ENCODE results near the gene MLPH. TPM values are rescaled to one million over a fixed set of nuclear protein-coding genes. Genes with fewer than 3 reads are reported as not detected.

The MLPH gene
- polyA plus RNA-seq, 1 donor = 31.8 TPM

DNA sequence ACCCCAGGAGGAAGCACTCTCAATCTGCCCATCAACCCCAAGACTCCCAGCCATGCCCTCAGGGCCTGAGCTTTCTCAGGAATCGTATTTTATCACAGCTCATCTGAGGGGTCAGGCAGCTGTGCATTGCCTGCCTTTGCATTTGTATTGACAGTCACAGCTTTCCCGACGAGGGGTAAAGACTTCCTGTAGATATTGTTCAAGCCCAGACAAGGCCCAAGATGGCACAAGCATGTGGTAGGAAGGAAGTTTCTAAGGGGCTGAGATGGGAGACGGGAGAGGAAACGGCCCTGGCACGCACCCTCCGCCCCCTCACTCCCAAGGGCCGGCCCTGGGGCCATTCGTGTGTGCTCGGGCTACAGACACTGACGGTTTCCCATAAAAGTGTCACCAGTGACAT, 45.1 kb downstream of the MLPH start:
- Histone ChIP-seq H3K27me3 (ENCODE audit: control insufficient read depth, insufficient read depth, low read length) (no peaks in the 10 kb centered on the region), H3K36me3 (ENCODE audit: control insufficient read depth, insufficient read depth, low read length) (no peaks in the 10 kb centered on the region), H3K4me1 (ENCODE audit: control insufficient read depth, insufficient read depth, low read length) (no peaks in the 10 kb centered on the region), H3K27ac (ENCODE audit: low read length) (no peak overlapping the region), H3K9me3 (ENCODE audit: control insufficient read depth, low read depth, low read length) (no peaks in the 10 kb centered on the region), H3K4me3 (ENCODE audit: low read length) (no peak overlapping the region)
- DNase-seq = no peak
- WGBS (ENCODE audit: insufficient coverage, low lambda C conversion rate) = no CpG with 5 or more reads among the region's 11 CpGs

DNA sequence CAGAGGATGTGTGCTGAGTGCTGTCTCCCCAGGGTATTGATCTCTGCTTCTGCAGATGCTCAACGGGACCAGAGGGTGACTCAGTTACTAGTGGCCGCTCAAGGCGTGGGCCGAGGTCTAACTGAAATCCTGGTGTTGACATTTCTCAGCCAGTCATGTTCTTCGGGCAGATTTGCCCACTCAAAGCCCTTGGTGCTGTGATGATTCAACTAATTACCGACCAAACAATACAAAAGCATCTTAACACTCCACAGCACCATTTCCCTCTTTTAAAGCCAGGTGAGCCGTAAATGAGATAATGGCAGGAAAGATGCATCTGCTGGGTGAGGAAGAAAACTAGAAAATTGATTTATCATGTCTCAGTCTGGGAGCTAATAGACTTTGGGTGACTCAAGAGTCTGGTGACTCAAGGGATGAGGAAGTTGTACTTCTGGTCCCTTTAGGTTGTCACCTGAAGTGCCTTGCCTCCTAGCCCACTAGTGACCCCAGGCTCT, 46.7 kb downstream of the MLPH start:
- H3K27ac ChIP-seq (ENCODE audit: low read length) = no peak overlapping the region
- DNase-seq = no peak
- H3K4me3 ChIP-seq (ENCODE audit: low read length) = no peak overlapping the region
- H3K27me3 ChIP-seq (ENCODE audit: control insufficient read depth, insufficient read depth, low read length) = no peaks in the 10 kb centered on the region
- WGBS (ENCODE audit: insufficient coverage, low lambda C conversion rate) = no CpG with 5 or more reads among the region's 7 CpGs
- H3K9me3 ChIP-seq (ENCODE audit: control insufficient read depth, low read depth, low read length) = no peaks in the 10 kb centered on the region
- H3K4me1 ChIP-seq (ENCODE audit: control insufficient read depth, insufficient read depth, low read length) = no peaks in the 10 kb centered on the region
- no peaks in the 10 kb centered on the region for H3K36me3 ChIP-seq (ENCODE audit: control insufficient read depth, insufficient read depth, low read length)

DNA sequence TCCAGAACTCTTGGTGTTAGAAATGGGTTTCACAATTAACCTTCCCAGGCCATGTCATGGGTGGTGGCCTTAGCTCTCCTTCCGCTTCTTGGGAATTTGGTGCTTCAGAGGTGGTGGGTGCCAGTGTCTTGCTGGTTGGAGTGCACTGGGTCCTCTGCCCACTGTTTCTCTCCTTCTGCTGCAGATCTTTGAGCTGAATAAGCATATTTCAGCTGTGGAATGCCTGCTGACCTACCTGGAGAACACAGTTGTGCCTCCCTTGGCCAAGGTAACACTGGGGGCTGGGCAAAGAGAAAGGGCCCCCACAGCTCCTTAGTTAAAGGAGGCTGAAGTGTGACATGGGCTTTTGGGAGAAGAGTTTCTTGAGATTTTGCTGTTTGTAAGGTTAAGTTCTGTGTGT, 47.3 kb downstream of the MLPH start:
- DNase-seq = no peak
- H3K27me3 ChIP-seq (ENCODE audit: control insufficient read depth, insufficient read depth, low read length) = no peaks in the 10 kb centered on the region
- WGBS (ENCODE audit: insufficient coverage, low lambda C conversion rate) = no CpG with 5 or more reads among the region's 1 CpG
- no peaks in the 10 kb centered on the region for H3K4me1 ChIP-seq (ENCODE audit: control insufficient read depth, insufficient read depth, low read length)
- H3K9me3 ChIP-seq (ENCODE audit: control insufficient read depth, low read depth, low read length) = no peaks in the 10 kb centered on the region
- no peak overlapping the region for H3K27ac ChIP-seq (ENCODE audit: low read length)
- H3K36me3 ChIP-seq (ENCODE audit: control insufficient read depth, insufficient read depth, low read length) = no peaks in the 10 kb centered on the region
- no peak overlapping the region for H3K4me3 ChIP-seq (ENCODE audit: low read length)

DNA sequence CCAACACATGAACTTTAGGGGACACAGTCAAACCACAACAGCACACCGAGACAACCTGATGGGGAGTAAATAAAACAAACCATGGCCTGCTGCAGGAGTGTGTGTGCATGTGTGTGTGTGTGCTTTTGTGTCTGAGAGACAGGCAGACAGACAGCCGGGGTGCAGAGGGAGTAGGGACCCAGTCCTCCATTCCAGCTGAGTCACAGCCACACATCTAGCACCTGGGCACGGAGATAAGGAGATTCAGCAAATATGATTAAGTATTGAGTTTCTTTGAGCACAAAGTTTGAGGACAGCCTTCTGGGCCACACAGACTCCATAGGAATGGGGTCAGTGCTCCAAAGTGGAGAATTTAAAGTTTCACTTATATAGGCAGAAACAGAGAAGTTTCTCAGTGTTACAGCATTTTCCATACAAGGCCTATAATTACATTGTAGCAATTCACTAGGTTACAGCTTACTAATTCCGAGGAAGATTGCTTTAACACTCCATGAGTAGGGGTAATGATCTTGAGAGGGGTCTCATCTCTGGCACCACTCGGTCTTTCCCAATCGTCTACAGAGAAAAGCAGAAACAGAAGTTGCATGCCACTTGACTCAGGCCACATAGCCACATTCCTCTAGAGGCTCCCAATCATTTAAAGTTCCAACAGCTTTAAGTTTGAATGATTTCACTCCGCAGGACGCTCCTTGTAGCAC, 48.5 kb downstream of the MLPH start:
- H3K9me3 ChIP-seq (ENCODE audit: control insufficient read depth, low read depth, low read length) = no peaks in the 10 kb centered on the region
- H3K36me3 ChIP-seq (ENCODE audit: control insufficient read depth, insufficient read depth, low read length) = no peaks in the 10 kb centered on the region
- DNase-seq = no peak
- H3K4me3 ChIP-seq (ENCODE audit: low read length) = no peak overlapping the region
- no peak overlapping the region for H3K27ac ChIP-seq (ENCODE audit: low read length)
- no peaks in the 10 kb centered on the region for H3K27me3 ChIP-seq (ENCODE audit: control insufficient read depth, insufficient read depth, low read length)
- WGBS (ENCODE audit: insufficient coverage, low lambda C conversion rate) = no CpG with 5 or more reads among the region's 8 CpGs
- no peaks in the 10 kb centered on the region for H3K4me1 ChIP-seq (ENCODE audit: control insufficient read depth, insufficient read depth, low read length)

DNA sequence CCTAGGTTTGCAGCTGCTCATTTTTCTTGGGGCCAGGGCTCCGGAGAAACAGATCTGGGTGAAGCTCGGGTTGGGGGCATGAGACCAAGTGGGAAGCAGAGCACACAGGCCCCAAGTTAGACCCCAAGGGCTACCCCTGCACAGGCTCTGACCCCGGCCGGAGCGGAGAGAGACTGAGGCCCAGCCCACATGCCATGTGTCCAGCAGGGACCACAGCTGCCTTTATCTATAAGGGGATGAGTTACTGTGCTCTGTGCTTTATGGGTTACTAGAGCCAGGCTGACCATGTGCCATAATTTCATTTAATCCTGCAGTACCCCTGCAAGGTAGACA, 49.0 kb downstream of the MLPH start:
- no peaks in the 10 kb centered on the region for H3K27me3 ChIP-seq (ENCODE audit: control insufficient read depth, insufficient read depth, low read length)
- WGBS (ENCODE audit: insufficient coverage, low lambda C conversion rate) = no CpG with 5 or more reads among the region's 5 CpGs
- H3K36me3 ChIP-seq (ENCODE audit: control insufficient read depth, insufficient read depth, low read length) = no peaks in the 10 kb centered on the region
- H3K9me3 ChIP-seq (ENCODE audit: control insufficient read depth, low read depth, low read length) = no peaks in the 10 kb centered on the region
- no peak overlapping the region for H3K4me3 ChIP-seq (ENCODE audit: low read length)
- no peak for DNase-seq
- no peak overlapping the region for H3K27ac ChIP-seq (ENCODE audit: low read length)
- H3K4me1 ChIP-seq (ENCODE audit: control insufficient read depth, insufficient read depth, low read length) = peaks cover 2% of the 10 kb centered on the region

DNA sequence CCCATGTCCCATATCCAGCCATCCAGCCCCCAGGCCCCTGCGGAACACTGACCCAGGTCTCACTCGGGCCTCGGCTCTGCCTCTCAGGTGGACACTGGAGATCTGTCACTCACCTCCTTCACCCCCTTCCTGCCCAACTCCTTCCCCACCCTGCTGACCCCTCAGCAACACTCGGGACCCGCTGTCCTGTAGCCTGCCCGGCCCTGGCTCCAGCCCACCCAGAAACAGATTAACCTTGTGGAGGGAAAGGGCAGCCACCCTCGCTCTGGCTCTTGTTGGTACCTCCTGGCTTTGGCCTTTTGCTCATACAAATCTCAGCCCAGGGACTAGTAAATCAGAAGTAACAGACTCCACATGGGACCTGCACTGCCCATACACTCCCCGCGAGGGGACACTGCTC, 49.6 kb downstream of the MLPH start:
- Histone ChIP-seq H3K4me1 (ENCODE audit: control insufficient read depth, insufficient read depth, low read length) (peaks cover 6% of the 10 kb centered on the region), H3K36me3 (ENCODE audit: control insufficient read depth, insufficient read depth, low read length) (no peaks in the 10 kb centered on the region), H3K9me3 (ENCODE audit: control insufficient read depth, low read depth, low read length) (no peaks in the 10 kb centered on the region), H3K27me3 (ENCODE audit: control insufficient read depth, insufficient read depth, low read length) (no peaks in the 10 kb centered on the region), H3K27ac (ENCODE audit: low read length) (no peak overlapping the region), H3K4me3 (ENCODE audit: low read length) (no peak overlapping the region)
- DNase-seq = no peak
- WGBS (ENCODE audit: insufficient coverage, low lambda C conversion rate) = no CpG with 5 or more reads among the region's 9 CpGs

DNA sequence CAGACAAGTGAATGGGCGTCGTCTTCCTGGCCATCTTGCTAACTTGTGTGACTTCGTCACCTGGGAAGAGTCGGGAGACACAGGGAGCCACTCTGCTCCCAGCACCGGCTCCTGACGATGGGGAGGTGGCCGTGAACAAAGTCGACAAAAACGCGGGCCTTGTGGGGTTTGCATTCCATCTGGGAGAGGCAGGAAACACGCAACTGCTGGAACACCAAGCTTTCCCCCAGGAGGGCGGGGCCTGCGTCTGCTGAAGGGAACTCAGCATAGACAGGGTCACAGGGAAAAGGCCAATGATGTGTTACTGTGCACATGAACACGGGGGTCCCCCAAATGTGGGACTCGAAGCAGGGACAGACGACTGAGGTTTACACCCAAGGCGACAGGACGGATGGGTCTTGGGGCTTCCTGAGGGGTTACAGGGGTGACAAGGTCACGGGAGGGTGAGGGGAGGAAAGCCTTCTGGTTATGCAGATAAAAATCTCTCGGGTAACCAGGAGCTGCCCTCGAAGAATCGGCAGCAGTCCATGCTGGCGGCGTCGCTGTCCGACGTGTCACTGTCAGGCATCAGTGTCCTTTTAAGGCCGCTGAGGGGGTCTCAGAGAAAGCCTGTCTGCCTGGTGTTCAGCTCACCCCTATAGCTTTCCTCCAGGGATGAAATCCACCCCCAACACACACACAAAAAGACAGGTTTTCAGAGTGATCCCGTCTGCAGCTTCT, 51.1 kb downstream of the MLPH start:
- no peak for DNase-seq
- Histone ChIP-seq H3K4me1 (ENCODE audit: control insufficient read depth, insufficient read depth, low read length) (peaks cover 9% of the 10 kb centered on the region), H3K27ac (ENCODE audit: low read length) (no peak overlapping the region), H3K9me3 (ENCODE audit: control insufficient read depth, low read depth, low read length) (no peaks in the 10 kb centered on the region), H3K4me3 (ENCODE audit: low read length) (no peak overlapping the region), H3K36me3 (ENCODE audit: control insufficient read depth, insufficient read depth, low read length) (no peaks in the 10 kb centered on the region), H3K27me3 (ENCODE audit: control insufficient read depth, insufficient read depth, low read length) (no peaks in the 10 kb centered on the region)
- WGBS (ENCODE audit: insufficient coverage, low lambda C conversion rate) = no CpG with 5 or more reads among the region's 29 CpGs

DNA sequence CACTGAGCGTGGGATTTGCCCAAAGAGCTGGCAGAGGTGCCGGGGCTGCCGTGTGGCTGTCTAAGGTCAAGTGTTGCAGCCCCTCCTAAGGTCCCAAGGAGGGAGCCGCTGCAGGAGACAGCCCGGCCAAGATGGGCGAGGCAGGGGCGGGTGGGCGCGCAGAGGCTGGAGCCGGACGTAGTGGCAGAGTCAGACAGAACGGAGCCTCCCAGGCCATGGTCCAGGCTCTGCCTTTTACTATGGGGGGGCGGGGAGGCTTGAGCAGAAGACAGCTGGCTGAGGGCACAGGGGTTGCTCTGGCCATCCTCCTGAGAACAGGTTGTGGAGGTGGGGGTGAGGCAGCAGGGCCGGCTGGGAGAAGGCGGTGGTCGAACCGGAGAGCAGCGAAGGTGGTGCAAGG, 51.9 kb downstream of the MLPH start:
- no peak for DNase-seq
- no CpG with 5 or more reads among the region's 18 CpGs for WGBS (ENCODE audit: insufficient coverage, low lambda C conversion rate)
- Histone ChIP-seq H3K27ac (ENCODE audit: low read length) (no peak overlapping the region), H3K9me3 (ENCODE audit: control insufficient read depth, low read depth, low read length) (no peaks in the 10 kb centered on the region), H3K27me3 (ENCODE audit: control insufficient read depth, insufficient read depth, low read length) (no peaks in the 10 kb centered on the region), H3K4me1 (ENCODE audit: control insufficient read depth, insufficient read depth, low read length) (peaks cover 9% of the 10 kb centered on the region), H3K4me3 (ENCODE audit: low read length) (no peak overlapping the region), H3K36me3 (ENCODE audit: control insufficient read depth, insufficient read depth, low read length) (no peaks in the 10 kb centered on the region)

DNA sequence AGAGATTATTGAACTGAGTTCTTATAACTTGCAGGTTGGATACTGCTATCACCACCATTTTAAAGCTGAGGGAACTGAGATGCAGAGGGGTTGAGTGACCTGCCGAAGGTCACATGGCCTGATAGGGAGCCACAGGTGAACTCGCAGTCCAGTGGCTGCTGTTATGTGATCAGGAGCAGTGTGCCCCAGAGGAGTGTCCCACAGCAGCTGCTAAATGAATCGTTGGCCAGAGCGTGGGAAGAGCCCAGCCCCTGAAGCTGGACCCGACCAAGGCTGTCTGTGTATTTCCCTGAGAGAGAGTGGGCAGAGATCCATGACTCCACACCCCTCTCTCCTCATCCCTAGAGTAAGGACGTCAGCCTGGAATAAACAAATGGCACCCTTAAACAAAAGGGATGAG, 52.6 kb downstream of the MLPH start:
- Histone ChIP-seq H3K4me1 (ENCODE audit: control insufficient read depth, insufficient read depth, low read length) (peaks cover 9% of the 10 kb centered on the region), H3K36me3 (ENCODE audit: control insufficient read depth, insufficient read depth, low read length) (no peaks in the 10 kb centered on the region), H3K27me3 (ENCODE audit: control insufficient read depth, insufficient read depth, low read length) (no peaks in the 10 kb centered on the region), H3K9me3 (ENCODE audit: control insufficient read depth, low read depth, low read length) (no peaks in the 10 kb centered on the region), H3K4me3 (ENCODE audit: low read length) (no peak overlapping the region), H3K27ac (ENCODE audit: low read length) (no peak overlapping the region)
- DNase-seq = no peak
- no CpG with 5 or more reads among the region's 6 CpGs for WGBS (ENCODE audit: insufficient coverage, low lambda C conversion rate)

DNA sequence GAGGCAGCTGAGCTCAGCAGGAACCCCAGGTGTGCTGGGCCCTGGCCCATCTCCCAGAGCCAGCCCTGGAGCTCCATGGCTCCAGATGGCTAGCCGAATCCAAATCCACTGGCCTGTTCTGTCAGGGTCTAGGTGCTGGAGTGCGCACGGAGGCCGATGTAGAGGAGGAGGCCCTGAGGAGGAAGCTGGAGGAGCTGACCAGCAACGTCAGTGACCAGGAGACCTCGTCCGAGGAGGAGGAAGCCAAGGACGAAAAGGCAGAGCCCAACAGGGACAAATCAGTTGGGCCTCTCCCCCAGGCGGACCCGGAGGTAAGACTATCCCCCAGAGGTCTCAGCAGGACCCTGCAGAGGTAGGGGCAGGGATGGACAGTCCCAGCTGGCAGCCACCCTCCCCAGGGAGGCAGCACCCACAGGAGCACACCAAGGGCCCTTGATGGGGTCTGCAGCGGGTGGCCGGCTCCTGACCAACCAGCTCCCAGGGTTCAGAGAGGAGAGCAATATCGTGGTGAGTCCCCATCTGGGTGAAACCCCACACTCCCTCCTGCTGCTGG, 53.2 kb downstream of the MLPH start:
- Histone ChIP-seq H3K9me3 (ENCODE audit: control insufficient read depth, low read depth, low read length) (no peaks in the 10 kb centered on the region), H3K36me3 (ENCODE audit: control insufficient read depth, insufficient read depth, low read length) (no peaks in the 10 kb centered on the region), H3K4me1 (ENCODE audit: control insufficient read depth, insufficient read depth, low read length) (peaks cover 9% of the 10 kb centered on the region), H3K27me3 (ENCODE audit: control insufficient read depth, insufficient read depth, low read length) (no peaks in the 10 kb centered on the region), H3K4me3 (ENCODE audit: low read length) (no peak overlapping the region), H3K27ac (ENCODE audit: low read length) (no peak overlapping the region)
- WGBS (ENCODE audit: insufficient coverage, low lambda C conversion rate) = no CpG with 5 or more reads among the region's 13 CpGs
- no peak for DNase-seq
